Astrocyte (in vitro differentiated cells and primary cell): ENCODE results near the gene CHCHD3.

ENCODE experiments used
- EZH2 ChIP-seq: IDR thresholded peaks from 2 replicates; pipeline ENCODE4 v1.6.1; 2012; ENCODE audit warnings: mild to moderate bottlenecking, low read length, inconsistent platforms; ENCODE audit not compliant: insufficient read depth
- TF ChIP-seq, protein P1 (sequence below): IDR thresholded peaks from 2 replicates; pipeline ENCODE4 v1.5.1; 2011; ENCODE audit warnings: low read depth, mild to moderate bottlenecking, inconsistent platforms, low read length, moderate library complexity; ENCODE audit not compliant: insufficient read depth

DNA sequence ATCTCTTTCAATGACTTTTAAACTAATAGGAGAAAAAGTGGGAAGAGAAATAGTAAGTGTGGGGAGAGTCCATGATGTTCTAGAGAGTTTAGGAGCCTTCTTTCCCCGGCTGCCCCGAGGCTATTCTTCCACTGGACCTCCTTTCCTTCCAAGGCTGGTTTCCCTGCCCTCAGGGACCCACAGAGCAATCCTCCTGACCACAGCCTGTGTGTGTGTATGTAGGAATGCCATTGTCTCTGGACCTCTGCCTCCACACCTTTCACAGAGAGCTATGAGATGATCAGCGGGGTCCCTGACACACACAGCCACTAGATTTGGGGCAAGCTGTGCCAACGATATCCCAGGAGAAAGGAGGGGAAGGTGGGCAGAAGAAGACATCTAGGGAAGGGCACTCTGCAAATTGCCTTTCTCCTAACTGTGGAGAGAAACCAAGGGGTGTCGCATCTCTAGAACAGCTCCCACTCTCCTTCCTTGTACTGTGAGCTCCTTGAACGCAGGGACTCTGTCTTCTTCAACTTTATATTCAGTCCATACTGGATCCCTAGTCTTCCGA is 13.3 kb upstream of the CHCHD3 start:
- TF ChIP-seq, protein P1, sequence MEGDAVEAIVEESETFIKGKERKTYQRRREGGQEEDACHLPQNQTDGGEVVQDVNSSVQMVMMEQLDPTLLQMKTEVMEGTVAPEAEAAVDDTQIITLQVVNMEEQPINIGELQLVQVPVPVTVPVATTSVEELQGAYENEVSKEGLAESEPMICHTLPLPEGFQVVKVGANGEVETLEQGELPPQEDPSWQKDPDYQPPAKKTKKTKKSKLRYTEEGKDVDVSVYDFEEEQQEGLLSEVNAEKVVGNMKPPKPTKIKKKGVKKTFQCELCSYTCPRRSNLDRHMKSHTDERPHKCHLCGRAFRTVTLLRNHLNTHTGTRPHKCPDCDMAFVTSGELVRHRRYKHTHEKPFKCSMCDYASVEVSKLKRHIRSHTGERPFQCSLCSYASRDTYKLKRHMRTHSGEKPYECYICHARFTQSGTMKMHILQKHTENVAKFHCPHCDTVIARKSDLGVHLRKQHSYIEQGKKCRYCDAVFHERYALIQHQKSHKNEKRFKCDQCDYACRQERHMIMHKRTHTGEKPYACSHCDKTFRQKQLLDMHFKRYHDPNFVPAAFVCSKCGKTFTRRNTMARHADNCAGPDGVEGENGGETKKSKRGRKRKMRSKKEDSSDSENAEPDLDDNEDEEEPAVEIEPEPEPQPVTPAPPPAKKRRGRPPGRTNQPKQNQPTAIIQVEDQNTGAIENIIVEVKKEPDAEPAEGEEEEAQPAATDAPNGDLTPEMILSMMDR, result no peak
- no peak for TF ChIP-seq EZH2
